Adrenal gland (tissue), 12 donors: ENCODE data around the gene OVOL2. TPM values are rescaled to one million over a fixed set of nuclear protein-coding genes. Genes with fewer than 3 reads are reported as not detected.

Source experiments
- DNase-seq, 7 donors: peaks; one replicate each; pipeline ENCODE4 v3.0.0-alpha.2; 2019 to 2020
- H3K27ac ChIP-seq, 5 donors: fragments of 200-600 bp; sonication (generic) in 4 of 5; 1 replicate in 3 of 5; 2 replicates in 2 of 5; pipeline versions ENCODE4 v1.5.1 to v1.8.0; 2016 to 2020; ENCODE audit warnings: mild to moderate bottlenecking in 1 of 5
- H3K27me3 ChIP-seq: fragments of 200-600 bp; 2 replicates; pipeline ENCODE4 v1.8.0; 2021
- H3K36me3 ChIP-seq, 2 donors: fragments of 200-600 bp; replicated peaks in 1 of 2; 1 replicate in 1 of 2; 2 replicates in 1 of 2; pipeline versions ENCODE4 v1.5.1 to v1.8.0; 2018 to 2022
- H3K4me1 ChIP-seq, 2 donors: fragments of 200-600 bp; replicated peaks in 1 of 2; 1 replicate in 1 of 2; 2 replicates in 1 of 2; pipeline versions ENCODE4 v1.5.1 to v1.8.0; 2018 to 2021
- H3K4me3 ChIP-seq, 4 donors: fragments of 200-600 bp; sonication (generic) in 3 of 4; one replicate each; pipeline ENCODE4 v1.5.1; 2016 to 2018
- H3K9me3 ChIP-seq, 3 donors: fragments of 200-600 bp; sonication (generic) in 1 of 3; replicated peaks in 1 of 3; 1 replicate in 2 of 3; 2 replicates in 1 of 3; pipeline versions ENCODE4 v1.5.1 to v1.8.0; 2016 to 2021
- CTCF ChIP-seq, 6 experiments: fragments of 450-650 bp in 4 of 6; fragments of 200-600 bp in 2 of 6; sonication (generic) in 1 of 6; IDR thresholded peaks; 1 replicate in 5 of 6; 2 replicates in 1 of 6; pipeline versions ENCODE4 v1.5.1 to v1.8.0; 2016 to 2021; ENCODE audit warnings: antibody characterized with exemption in 6 of 6, mild to moderate bottlenecking in 2 of 6, moderate library complexity in 1 of 6
- POLR2A ChIP-seq, 2 donors: fragments of 450-650 bp; IDR thresholded peaks; one replicate each; pipeline ENCODE4 v1.6.1; 2017; ENCODE audit warnings: antibody characterized with exemption in 2 of 2, mild to moderate bottlenecking in 2 of 2, moderate library complexity in 1 of 2
- WGBS, 4 donors: extraction: QIAGEN DNeasy Blood & Tissue Kit in 2 of 4; methylation state at CpG; one replicate each; pipeline versions ENCODE4 v1.1.5 to v1.1.7; 2013 to 2017; 5-methylcytosine and 5-hydroxymethylcytosine counted together
- intact Hi-C, 2 donors: fragments of 100-400 bp; cut with DNase I; formaldehyde crosslinking; loops; one replicate each; pipeline versions ENCODE4 v1.14.1 to v1.15.0; 2022 to 2023
- polyA plus RNA-seq, 3 donors: library from polyadenylated mRNA; stranded (reverse); fragments of 200-250 nt in 2 of 3; fragments of 350-450 nt in 1 of 3; fragmentation: Illumina TruSeq in 1 of 3; extraction: RNeasy Lipid Tissue Mini Kit (QIAGEN cat#74804) in 1 of 3; gene quantifications; one replicate each; pipeline ENCODE4 v1.2.3, GENCODE V29; 2013 to 2014
- total RNA-seq, 9 donors: library from RNA; depleted of rRNA in 4 of 9; stranded (reverse); fragments of >200 nt in 4 of 9; fragments of 120-200 nt in 1 of 9; fragmentation: NEBNext Ultra II Directional in 1 of 9; extraction: Animal tissue kit (Norgen Biotek cat#: 25700) in 1 of 9; gene quantifications; one replicate each; pipeline versions ENCODE4 v1.1.0 to v1.2.4, GENCODE V29; 2013 to 2023
- donor health status: healthy with polysubstance abuse.
- donor health status: Bipolar disorder and iron deficiency.
- donor health status: DM: yes; HTN: yes; CAD: no.
- donor health status: DM: no; HTN: no; CAD: no.
- donor health status: DM: no; HTN: no; CAD: no.
- donor health status: DM: yes; HTN: yes; CAD: no.

OVOL2 gene
- total and polyA plus RNA-seq, 12 donors, result not detected

GRCh38 chr20:18012901-18013300 lies 44.8 kb downstream of the OVOL2 start:
- no peak for TF ChIP-seq POLR2A (IDR thresholded peaks at IDR 0.05)
- no peak for TF ChIP-seq CTCF (IDR thresholded peaks at IDR 0.05)
- no peak overlapping the region for H3K4me3 ChIP-seq
- no peak for DNase-seq
- 91 to 100% (median 93%) methylated on average over 2 of the region's 2 CpGs for WGBS, 4 donors
- H3K9me3 ChIP-seq, result no peaks in the 10 kb centered on the region
- H3K27ac ChIP-seq, result no peak overlapping the region
- intact Hi-C loops, result no loop called here
- no peaks in the 10 kb centered on the region for H3K4me1 ChIP-seq
- H3K36me3 ChIP-seq, result no peaks in the 10 kb centered on the region
- H3K27me3 ChIP-seq, result no peaks in the 10 kb centered on the region

- Histone ChIP-seq H3K27ac (no peak overlapping the region), H3K4me1 (peaks cover 0 to 4% of the 10 kb centered on the region in 2 donors), H3K27me3 (no peaks in the 10 kb centered on the region), H3K36me3 (no peaks in the 10 kb centered on the region), H3K9me3 (no peaks in the 10 kb centered on the region), H3K4me3 (no peak overlapping the region)
- DNase-seq, result no peak
- TF ChIP-seq CTCF (IDR thresholded peaks at IDR 0.05), result no peak
- TF ChIP-seq POLR2A (IDR thresholded peaks at IDR 0.05), result no peak
- WGBS, 4 donors, result 89 to 95% (median 90%) methylated on average over 21 of the region's 21 CpGs
- intact Hi-C loops, result no loop called here
These were observed 45.6 kb downstream of the OVOL2 start for GRCh38 chr20:18011951-18012645.

- WGBS, 4 donors, result 93 to 96% (median 94%) methylated on average over 14 of the region's 14 CpGs
- Histone ChIP-seq H3K27ac (no peak overlapping the region), H3K9me3 (no peaks in the 10 kb centered on the region), H3K4me1 (peaks cover 0 to 4% of the 10 kb centered on the region in 2 donors), H3K4me3 (no peak overlapping the region), H3K36me3 (no peaks in the 10 kb centered on the region), H3K27me3 (no peaks in the 10 kb centered on the region)
- no peak for DNase-seq
- TF ChIP-seq POLR2A (IDR thresholded peaks at IDR 0.05) (no peak), CTCF (IDR thresholded peaks at IDR 0.05) (no peak)
- intact Hi-C loops, result no loop called here
These were observed 46.2 kb downstream of the OVOL2 start for GRCh38 chr20:18011482-18011881.

GRCh38 chr20:18009116-18009515 lies 48.6 kb downstream of the OVOL2 start:
- peaks cover 0 to 4% of the 10 kb centered on the region in 2 donors for H3K4me1 ChIP-seq
- WGBS, 4 donors, result 91 to 96% (median 94%) methylated on average over 7 of the region's 7 CpGs
- no peak for DNase-seq
- H3K4me3 ChIP-seq, result no peak overlapping the region
- no peaks in the 10 kb centered on the region for H3K36me3 ChIP-seq
- H3K27ac ChIP-seq, result no peak overlapping the region
- TF ChIP-seq CTCF (IDR thresholded peaks at IDR 0.05) (no peak), POLR2A (IDR thresholded peaks at IDR 0.05) (no peak)
- intact Hi-C loops, result no loop called here
- no peaks in the 10 kb centered on the region for H3K9me3 ChIP-seq
- H3K27me3 ChIP-seq, result no peaks in the 10 kb centered on the region
